HK-2 (cell line): Measurements from ENCODE around the gene APOL1.

ENCODE experiments used
- DNase-seq: peaks from one replicate; pipeline ENCODE4 v3.0.0-alpha.2; 2018; ENCODE audit not compliant: unreplicated experiment

The APOL1 gene

GRCh38 chr22:36291831-36292740 is 39.2 kb downstream of the APOL1 start:
- no peak for DNase-seq

DNA sequence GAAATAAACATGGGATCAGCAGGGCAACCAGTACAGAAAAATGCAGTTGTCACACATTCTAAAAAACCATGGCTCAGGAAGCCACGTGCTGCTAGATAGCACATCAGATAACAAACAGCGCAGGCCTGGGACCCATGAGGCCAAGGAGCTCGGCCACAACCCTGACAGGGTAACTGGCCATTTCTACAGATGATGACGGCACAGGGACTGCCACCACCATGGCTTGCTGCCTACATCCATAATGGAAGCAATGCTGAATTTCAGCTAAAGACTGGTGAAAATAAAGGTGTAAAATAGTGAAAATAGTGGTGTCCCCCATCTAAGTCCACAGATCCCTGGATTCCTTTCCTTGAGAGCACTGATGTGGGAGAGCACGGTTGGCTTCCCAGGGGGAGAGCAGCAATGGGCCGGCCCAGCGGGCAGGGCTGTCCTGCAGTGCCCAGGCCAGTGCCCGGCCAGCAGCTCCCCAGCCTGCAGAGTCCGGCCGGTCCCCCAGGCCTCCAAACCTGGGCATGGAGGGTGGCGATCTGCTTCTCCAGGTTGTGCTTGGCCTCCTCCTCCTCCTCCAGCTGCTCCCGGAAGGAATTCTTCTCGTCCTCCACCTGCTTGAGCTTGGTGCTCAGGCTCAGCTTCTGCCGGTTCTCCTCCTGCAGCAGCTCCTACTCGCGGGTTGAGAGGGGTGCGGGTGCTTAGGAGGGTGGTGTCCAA is 40.0 kb downstream of the APOL1 start:
- DNase-seq, result no peak

GRCh38 chr22:36293606-36294292 is 40.8 kb downstream of the APOL1 start:
- no peak for DNase-seq

- no peak for DNase-seq
Measured at GRCh38 chr22:36294293-36294620, 41.3 kb downstream of the APOL1 start.

- no peak for DNase-seq
Measured at GRCh38 chr22:36294801-36295200, 41.9 kb downstream of the APOL1 start.

- DNase-seq, result no peak
Measured at GRCh38 chr22:36295247-36295646, 42.3 kb downstream of the APOL1 start.

DNA sequence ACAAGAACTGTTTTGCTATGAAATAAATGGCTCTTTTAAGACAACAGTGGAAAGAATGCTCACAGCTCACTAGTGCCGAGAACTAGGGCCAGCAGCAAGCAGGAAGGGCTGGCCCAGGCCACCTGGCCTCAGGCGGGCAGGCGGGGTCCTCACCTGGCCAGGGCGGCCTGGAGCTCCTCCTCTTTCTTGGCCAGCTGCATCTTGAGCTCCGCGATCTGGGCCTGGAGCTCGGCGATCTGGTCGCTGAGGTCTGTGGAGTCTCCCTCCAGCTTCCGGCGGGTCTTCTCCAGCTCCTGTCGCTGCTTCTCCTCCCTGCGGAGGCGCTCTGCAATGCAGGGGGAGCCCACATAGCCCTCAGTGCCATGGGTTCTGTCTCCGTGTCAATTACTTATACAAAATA is 43.8 kb downstream of the APOL1 start:
- no peak for DNase-seq

DNA sequence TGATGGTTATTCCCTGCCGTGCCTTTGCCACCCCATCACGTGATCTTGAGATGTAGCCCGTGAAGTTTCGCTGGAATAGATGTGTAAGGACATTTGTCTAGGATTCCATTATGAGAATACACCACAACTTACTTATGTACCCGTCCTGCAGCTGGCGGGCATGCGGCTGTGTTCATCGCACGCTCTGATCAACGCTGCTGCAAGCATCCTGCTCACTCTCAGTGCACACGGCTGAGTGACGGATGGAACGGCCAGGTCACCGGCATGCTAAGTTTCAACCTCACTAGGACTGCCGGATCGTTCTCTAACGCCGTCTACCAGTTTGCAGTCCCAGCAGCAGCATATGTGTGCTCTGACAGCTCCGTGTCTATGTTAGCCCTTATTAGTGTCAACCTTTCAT is 44.6 kb downstream of the APOL1 start:
- DNase-seq, result no peak

DNA sequence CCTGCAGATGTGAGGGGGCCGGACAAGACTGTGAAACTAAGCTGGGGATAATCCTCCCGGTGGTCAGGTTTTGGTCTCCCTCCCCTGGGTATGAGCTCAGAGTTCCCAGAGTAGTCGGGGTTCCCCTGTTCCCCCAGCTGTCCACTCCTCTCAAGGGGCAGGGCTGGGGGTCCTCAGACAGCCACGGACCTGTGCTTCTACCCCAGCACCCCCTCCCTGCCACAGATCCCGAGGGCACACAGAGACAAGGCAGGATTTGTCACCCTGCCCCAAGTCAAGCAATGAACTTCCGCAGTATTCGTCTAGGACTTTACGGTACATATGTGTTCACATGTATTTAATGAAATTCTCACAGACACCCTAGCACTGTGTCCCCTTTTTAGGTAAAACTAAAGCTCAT is 45.2 kb downstream of the APOL1 start:
- DNase-seq, result no peak

DNA sequence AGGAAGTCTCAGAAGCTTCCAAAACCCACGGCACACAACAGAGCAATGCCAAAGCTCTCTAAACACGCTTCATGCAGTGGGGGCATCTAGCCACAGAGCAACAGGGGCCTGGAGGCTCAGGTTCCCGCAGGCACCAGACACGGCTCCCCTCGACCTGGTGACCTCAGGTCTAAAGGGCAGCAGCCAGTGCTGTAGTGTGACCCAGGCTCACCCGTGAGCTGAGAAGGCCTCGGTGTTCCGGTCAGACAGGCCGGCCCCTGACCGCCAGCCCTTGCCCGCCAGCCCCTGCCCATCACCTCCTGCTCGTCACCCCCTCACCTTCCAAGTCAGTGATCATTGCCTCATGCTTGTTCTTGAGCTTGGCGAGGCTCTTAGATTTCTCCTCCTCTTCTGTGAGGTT is 45.7 kb downstream of the APOL1 start:
- DNase-seq, result no peak

DNA sequence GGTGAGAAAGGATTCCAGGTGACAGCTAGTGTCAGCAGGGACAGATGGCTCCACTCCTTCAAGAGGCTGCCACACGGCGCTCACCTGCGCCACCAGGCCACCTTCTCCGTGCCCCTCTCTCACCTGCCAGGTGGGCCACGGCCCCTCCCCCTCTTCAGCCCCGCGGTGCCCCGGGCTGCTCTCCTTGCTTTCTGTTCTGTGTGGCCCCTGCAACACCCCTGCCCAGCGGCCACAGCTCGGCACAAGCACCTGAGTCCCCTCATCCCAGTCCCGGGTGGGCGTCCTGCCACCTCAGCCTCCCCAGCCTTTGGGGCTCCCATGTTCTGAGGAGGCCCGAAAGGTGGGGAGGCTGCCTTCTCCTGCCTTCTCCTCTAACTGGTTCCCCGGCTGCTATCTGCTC is 46.4 kb downstream of the APOL1 start:
- no peak for DNase-seq

GRCh38 chr22:36299911-36300310 is 47.0 kb downstream of the APOL1 start:
- no peak for DNase-seq

GRCh38 chr22:36300396-36301212 is 47.7 kb downstream of the APOL1 start:
- no peak for DNase-seq

GRCh38 chr22:36301384-36301828 is 48.5 kb downstream of the APOL1 start:
- peak; percentile 54 for DNase-seq

DNA sequence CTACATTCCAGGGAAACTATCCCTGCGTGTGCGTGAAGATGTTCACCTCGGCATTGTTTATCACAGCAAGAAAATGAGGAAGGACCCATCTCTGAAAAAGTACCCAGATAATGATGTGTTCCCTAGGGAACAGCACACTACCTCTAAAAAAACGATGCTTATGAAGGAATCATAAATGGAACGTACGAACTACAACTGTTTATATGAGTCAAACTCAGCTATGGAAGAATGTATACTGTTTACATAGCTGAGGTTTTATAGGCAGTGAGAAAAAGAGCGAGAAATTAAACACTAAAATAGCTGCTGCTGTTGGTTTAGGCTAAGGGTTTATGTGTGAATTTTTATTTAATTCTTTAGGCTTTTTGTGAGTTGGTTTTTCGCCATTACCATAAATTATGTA is 48.9 kb downstream of the APOL1 start:
- DNase-seq, result no peak

DNA sequence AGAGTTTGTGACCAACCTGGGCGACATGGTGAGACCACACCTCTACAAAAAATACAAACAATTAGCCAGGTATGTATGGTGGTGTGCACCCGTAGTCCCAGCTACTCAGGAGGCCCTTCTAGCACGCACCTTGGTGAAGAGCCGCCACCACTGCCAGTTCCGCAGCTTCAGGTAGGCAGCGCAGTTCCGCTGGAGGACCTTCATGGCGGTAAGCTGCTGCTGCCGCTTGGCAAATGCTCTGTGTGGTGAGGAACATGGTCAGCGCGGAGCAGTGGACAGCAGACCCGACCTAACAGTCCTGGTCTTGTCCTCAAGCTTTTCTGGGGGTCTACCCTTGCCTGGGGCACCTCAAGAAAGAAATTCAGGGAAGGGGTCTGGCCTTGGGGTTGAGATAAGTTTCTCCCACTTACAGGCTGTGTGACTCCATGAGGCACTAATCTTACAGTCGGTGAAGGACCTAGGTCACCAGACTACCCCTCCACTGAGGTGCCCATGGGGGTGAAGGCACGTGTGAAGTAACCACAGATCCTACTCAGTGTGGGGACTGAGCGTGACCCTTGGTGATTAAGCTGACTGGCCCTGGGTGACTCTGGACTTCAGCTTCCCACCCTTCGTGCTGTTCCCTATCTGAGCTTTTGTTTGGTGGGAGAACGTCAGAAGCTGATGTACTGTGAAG is 49.6 kb downstream of the APOL1 start:
- no peak for DNase-seq

DNA sequence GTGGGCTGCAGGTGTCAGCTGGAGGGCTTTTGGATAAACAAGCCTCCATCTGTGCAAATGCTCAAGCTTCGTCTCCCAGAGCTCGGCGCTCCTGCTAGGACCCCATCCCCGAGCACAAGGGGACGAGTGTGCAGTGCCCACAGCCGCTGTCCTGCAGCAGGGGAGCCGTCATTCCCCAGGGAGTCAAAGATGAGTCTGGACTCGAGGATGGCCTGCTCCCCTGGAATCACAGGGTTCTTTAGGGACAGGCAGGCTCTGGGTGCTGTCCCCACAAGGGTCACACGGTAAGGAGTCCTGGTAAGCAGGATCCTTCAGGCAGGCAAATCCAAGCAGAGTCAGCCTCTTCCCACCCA is 50.2 kb downstream of the APOL1 start:
- DNase-seq, result no peak

GRCh38 chr22:36303874-36304273 is 50.9 kb downstream of the APOL1 start:
- no peak for DNase-seq

DNA sequence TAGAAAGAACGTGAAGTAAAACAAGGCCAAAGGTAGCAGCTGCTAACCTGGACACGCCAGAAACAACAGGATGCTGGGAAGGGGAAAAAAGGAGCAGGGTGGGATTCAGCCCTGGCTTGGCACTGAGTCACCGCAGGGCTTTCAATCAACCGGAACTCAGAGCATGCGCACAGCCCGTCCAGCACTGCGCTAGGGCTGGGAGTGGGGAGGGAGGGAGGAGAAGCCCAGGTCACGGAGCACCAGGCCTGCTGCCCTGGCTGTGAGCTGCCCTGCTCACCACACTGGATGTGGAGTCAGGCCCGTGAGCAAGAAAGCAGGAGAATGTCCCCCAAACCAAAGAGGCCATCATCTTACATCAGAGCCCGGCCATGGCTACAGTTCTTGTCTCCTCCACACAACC is 51.5 kb downstream of the APOL1 start:
- no peak for DNase-seq

GRCh38 chr22:36305813-36306212 is 52.9 kb downstream of the APOL1 start:
- DNase-seq, result no peak

- no peak for DNase-seq
Measured at GRCh38 chr22:36306227-36306626, 53.3 kb downstream of the APOL1 start.
